Measurements from ENCODE around the gene MMP7. TPM values are rescaled to one million over a fixed set of nuclear protein-coding genes. Genes with fewer than 3 reads are reported as not detected.

MMP7 gene
- polyA plus RNA-seq, 1 experiment, result not detected

GRCh38 chr11:102522312-102523188 lies 8.0 kb downstream of the MMP7 start:
- TF ChIP-seq CTCF (IDR thresholded peaks at IDR 0.05; ENCODE audit: low read depth, low read length), result no peak
- POLR2A ChIA-PET, result no interaction called here
- CTCF ChIA-PET, result no interaction called here
- no peak for DNase-seq (ENCODE audit: low read depth, low spot score)
- Histone ChIP-seq H3K27me3 (ENCODE audit: control insufficient read depth, insufficient read depth, low read length) (no peaks in the 10 kb centered on the region), H3K9me3 (ENCODE audit: control insufficient read depth, insufficient read depth, low read length) (no peaks in the 10 kb centered on the region), H3K27ac (ENCODE audit: low read depth, low read length) (no peak overlapping the region), H3K4me3 (ENCODE audit: low read depth, low read length) (no peak overlapping the region)

- ChIA-PET CTCF (no interaction called here), POLR2A (no interaction called here)
- DNase-seq (ENCODE audit: low read depth, low spot score), result no peak
- Histone ChIP-seq H3K27me3 (ENCODE audit: control insufficient read depth, insufficient read depth, low read length) (no peaks in the 10 kb centered on the region), H3K4me3 (ENCODE audit: low read depth, low read length) (no peak overlapping the region), H3K27ac (ENCODE audit: low read depth, low read length) (no peak overlapping the region), H3K9me3 (ENCODE audit: control insufficient read depth, insufficient read depth, low read length) (no peaks in the 10 kb centered on the region)
- no peak for TF ChIP-seq CTCF (IDR thresholded peaks at IDR 0.05; ENCODE audit: low read depth, low read length)
These were observed 9.4 kb downstream of the MMP7 start for GRCh38 chr11:102521121-102521520.

GRCh38 chr11:102520514-102520913 lies 10.0 kb downstream of the MMP7 start:
- no peak for TF ChIP-seq CTCF (IDR thresholded peaks at IDR 0.05; ENCODE audit: low read depth, low read length)
- ChIA-PET POLR2A (no interaction called here), CTCF (no interaction called here)
- H3K4me3 ChIP-seq (ENCODE audit: low read depth, low read length), result no peak overlapping the region
- 0 out of 2 replicates have a peak, but pooled peaks cover 2% of the 10 kb centered on the region for H3K9me3 ChIP-seq (ENCODE audit: control insufficient read depth, insufficient read depth, low read length)
- DNase-seq (ENCODE audit: low read depth, low spot score), result no peak
- no peaks in the 10 kb centered on the region for H3K27me3 ChIP-seq (ENCODE audit: control insufficient read depth, insufficient read depth, low read length)
- H3K27ac ChIP-seq (ENCODE audit: low read depth, low read length), result no peak overlapping the region

- DNase-seq (ENCODE audit: low read depth, low spot score), result no peak
- TF ChIP-seq CTCF (IDR thresholded peaks at IDR 0.05; ENCODE audit: low read depth, low read length), result no peak
- ChIA-PET CTCF (interaction anchor here (0.6 to 1.9 kb wide), 3 partner anchors 19 to 147 kb away, joined by 3 to 5 read pairs (median 4); no protein-coding TSS in a partner anchor), POLR2A (no interaction called here)
- Histone ChIP-seq H3K9me3 (ENCODE audit: control insufficient read depth, insufficient read depth, low read length) (0 out of 2 replicates have a peak, but pooled peaks cover 2% of the 10 kb centered on the region), H3K4me3 (ENCODE audit: low read depth, low read length) (no peak overlapping the region), H3K27me3 (ENCODE audit: control insufficient read depth, insufficient read depth, low read length) (no peaks in the 10 kb centered on the region), H3K27ac (ENCODE audit: low read depth, low read length) (no peak overlapping the region)
These were observed 12.1 kb downstream of the MMP7 start for GRCh38 chr11:102518296-102519094.

Measured in AG04450 (cell line).